Measurements from ENCODE around the gene SEMA3C.

SEMA3C gene

GRCh38 chr7:80876894-80877414 is 41.9 kb downstream of the SEMA3C start (continued):
- TF ChIP-seq ZNF449 (tag by site-specific recombination; IDR thresholded peaks at IDR 0.05) (peak; percentile 74; the same call in 1 of the 2 replicates), ZNF112 (tag by site-specific recombination; IDR thresholded peaks at IDR 0.05) (no peak), ATF2 (tag by site-specific recombination; IDR thresholded peaks at IDR 0.05; ENCODE audit: low read depth) (peak; percentile 80), TCF7L2 (IDR thresholded peaks at IDR 0.05; ENCODE audit: borderline replicate concordance, low read depth, low read length) (peak; percentile 93), ZNF645 (tag by site-specific recombination; IDR thresholded peaks at IDR 0.05) (0 out of 2 replicates have a peak, but pooled peaks have one; percentile 77), ZNF473 (tag by site-specific recombination; IDR thresholded peaks at IDR 0.05) (no peak), ZNF341 (tag by site-specific recombination; IDR thresholded peaks at IDR 0.05; ENCODE audit: low read depth) (peak; percentile 71), ZSCAN30 (tag by site-specific recombination; IDR thresholded peaks at IDR 0.05) (peak; percentile 84), ZNF114 (tag by site-specific recombination; IDR thresholded peaks at IDR 0.05) (no peak), ZNF169 (tag by site-specific recombination; IDR thresholded peaks at IDR 0.05) (no peak), ZNF555 (tag by site-specific recombination; conservative IDR thresholded peaks at IDR 0.05) (no peak), ZBTB21 (tag by site-specific recombination; IDR thresholded peaks at IDR 0.05) (peak; percentile 67; the same call in 1 of the 2 replicates), GLIS2 (tag by site-specific recombination; IDR thresholded peaks at IDR 0.05) (peak; percentile 57), CTCF (tag by site-specific recombination; IDR thresholded peaks at IDR 0.05) (no peak), ELK4 (IDR thresholded peaks at IDR 0.05; ENCODE audit: borderline replicate concordance, low read depth, low read length) (no peak), ZNF488 (tag by site-specific recombination; IDR thresholded peaks at IDR 0.05) (peak; percentile 94), ZBTB49 (tag by site-specific recombination; IDR thresholded peaks at IDR 0.05; ENCODE audit: low read depth) (no peak), ZNF350 (tag by site-specific recombination; IDR thresholded peaks at IDR 0.05) (no peak), ZNF571 (tag by site-specific recombination; IDR thresholded peaks at IDR 0.05) (no peak), GLIS1 (tag by site-specific recombination; IDR thresholded peaks at IDR 0.05) (peak; percentile 52), KLF1 (tag by site-specific recombination; IDR thresholded peaks at IDR 0.05) (0 out of 2 replicates have a peak, but pooled peaks have one; percentile 10), ZNF596 (tag by site-specific recombination; IDR thresholded peaks at IDR 0.05) (peak; percentile 61)
